Hepatic stellate cell (primary cell): Measurements from ENCODE around the gene WIPF3.

Experiments
- DNase-seq: peaks from one replicate; pipeline ENCODE4 v3.0.0; 2011; ENCODE audit warnings: low spot score

Gene WIPF3, protein sequence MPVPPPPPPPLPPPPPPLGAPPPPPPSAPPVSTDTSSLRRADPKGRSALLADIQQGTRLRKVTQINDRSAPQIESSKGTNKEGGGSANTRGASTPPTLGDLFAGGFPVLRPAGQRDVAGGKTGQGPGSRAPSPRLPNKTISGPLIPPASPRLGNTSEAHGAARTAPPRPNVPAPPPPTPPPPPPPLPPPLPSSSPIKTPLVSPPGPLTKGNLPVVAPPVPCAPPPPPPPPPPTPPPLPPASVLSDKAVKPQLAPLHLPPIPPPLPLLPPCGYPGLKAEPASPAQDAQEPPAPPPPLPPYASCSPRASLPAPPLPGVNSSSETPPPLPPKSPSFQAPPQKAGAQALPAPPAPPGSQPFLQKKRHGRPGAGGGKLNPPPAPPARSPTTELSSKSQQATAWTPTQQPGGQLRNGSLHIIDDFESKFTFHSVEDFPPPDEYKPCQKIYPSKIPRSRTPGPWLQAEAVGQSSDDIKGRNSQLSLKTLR

DNA sequence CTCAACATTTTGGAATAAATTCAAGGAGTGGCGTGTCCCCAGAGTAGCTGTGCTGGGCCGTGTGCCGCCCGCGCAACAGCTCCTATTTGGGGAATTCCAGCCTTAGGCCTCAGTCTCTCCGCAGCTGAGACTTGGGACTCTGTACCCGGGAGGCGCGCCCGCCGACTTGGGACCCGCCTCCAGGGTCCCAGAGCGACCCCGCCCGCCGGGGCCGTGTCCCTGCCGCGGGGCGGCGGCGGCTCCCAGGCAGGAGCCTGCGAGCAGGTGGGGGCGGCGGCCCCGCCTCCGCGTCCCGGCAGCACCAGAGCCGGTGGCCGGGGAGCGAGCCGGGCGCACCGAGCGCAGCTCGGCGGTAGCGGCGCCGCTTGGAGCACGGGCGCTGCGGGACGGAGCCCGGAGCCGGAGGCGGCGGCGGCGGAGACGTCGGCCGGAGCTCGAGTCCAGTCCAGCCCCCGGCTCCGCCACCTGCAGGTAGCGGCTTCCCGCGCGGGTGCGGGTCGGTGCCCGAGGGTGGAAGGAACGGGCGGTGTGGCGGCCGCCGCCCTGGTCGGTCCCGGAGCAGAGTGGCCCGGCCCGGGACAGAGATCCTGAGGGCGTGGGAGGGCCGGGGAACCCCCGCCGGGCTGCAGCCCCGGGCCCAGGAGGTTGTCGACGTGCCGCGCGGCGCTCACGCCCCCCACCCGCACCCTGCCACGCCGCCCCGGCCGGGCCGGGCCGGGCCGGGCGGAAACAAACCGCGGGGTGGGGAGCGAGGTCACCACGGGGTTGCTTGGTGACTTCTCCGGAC is at the start of gene WIPF3:
Gene WIPF3 (plus strand): TSS at position 301 of the 787 bp plus-strand sequence. CDS start 28,217 bp downstream, outside the sequence.
- DNase-seq, result no peak

DNA sequence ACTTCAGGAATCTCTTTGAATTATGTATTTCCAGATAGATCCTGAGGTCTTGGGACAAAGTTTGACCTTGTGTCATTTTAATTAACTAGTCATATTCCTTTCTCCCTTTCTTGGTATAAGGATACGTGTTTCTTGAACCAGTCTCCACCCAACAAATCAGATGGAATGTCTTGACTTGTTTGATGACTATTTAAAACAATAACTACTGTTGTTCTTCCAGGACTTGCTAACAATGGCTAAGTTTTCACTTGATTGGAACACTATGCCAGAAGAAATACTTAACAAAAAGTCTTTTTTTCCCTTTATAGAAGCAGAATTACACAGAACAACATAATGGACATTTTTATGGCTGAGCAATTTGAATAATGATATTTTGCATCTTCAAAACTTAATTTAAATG is 43.0 kb upstream of the WIPF3 start:
- no peak for DNase-seq

DNA sequence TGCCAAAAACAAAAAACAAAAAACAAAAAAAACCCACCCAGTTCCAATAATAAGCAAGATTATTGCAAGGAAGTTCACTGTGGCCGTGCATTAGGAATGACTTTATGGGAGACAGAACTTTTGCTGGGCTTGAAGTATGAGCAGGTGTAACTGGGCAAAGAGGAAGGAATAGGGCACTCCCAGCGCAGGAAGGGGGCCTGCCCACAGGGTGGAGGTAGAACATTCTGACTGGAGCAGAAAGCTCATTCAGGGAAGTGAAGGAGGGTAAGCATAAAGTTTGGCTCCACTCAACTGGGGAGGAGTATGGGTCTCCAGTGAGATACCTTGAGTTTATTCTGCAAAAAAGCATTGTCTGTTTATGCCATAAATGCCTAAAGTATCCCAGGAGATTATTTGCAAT is 42.1 kb upstream of the WIPF3 start:
- DNase-seq, result no peak

DNA sequence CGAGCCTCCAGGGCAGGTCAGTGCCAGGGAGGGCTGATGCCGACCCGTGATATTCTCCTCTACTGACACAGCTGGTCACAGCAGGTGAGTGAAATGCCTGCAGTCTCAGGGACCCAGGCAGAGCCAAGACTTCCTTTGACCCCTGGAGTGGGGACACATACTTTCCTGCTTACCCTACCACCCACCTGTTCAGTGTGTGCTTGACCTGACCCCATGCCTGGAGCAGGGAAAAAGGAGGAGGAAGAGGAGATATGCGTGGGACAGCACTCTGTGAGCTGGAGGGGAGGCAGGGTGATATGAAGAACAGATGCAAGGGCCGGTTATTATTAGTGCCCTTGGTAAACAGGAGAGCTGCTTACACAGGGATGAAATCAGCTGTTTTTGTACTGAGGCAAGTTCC is 40.8 kb upstream of the WIPF3 start:
- no peak for DNase-seq

DNA sequence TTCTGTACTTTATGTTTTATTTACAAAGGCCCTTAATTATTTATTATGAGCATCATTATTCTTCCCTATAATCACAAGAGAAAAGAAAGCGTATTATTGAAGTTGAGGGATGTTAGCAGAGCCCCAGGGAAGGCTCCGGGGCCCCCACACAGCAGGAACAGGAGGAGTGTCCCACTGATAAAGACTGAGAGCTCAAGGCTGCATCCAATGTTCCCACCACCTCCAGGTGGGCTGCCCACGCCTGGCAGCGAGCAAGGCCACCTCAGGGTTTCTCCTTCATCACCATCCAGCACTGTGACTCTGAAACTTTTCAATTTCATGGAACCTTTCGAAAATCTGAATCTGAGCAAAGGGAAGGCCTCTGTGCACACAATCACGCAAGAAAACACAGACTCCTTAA is 35.9 kb upstream of the WIPF3 start:
- DNase-seq, result no peak

DNA sequence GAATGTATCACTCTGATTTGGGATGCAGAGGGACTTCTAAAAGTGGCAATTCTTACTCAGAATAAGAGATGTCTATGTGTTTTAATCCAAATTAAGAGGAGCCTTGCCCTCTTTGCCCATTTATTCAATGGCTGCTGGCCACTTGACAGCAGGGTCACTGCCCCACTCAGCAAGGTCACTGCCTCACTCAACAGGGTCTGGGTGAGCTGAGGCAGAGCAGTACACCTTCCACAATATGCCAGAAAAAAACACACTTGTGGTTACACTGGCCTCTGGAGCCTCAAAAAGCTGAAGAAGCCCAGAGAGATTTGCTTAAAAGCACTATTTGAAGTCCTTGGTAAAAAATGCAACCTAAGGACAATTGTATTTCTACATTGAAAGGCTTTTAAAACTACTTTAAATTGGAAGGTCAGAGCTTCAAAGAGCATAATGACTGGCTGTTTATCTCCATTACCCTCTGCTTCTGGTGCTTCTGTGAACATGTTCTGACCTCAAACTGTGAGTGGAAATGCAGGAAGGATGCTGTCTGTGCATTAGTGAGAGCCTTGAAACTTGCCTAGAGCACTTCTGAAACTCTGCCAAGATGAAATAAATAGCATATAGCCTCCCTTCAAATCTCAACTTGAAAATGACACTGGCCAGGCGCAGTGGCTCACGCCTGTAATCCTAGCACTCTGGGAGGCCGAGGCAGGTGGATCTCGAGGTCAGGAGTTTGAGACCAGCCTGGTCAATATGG is 35.1 kb upstream of the WIPF3 start:
- DNase-seq, result no peak

DNA sequence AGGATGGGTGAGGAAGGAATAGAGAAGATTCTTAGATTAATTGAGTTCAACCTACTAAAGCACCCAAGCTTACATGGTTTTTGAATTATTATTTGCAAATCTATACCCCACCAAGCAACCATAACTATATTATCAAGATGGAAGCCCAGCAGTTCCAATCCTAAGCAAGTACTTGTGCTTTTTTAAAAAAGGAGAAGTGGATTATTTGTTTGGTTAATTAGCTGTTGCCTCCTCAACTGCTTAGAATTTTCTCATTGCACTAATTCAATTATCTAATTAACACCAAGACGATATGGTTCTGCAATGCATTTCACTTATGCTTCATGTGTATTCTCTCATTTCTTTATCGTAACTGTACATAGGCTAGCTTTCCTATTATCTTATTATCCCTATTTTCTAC is 27.3 kb upstream of the WIPF3 start:
- DNase-seq, result no peak

DNA sequence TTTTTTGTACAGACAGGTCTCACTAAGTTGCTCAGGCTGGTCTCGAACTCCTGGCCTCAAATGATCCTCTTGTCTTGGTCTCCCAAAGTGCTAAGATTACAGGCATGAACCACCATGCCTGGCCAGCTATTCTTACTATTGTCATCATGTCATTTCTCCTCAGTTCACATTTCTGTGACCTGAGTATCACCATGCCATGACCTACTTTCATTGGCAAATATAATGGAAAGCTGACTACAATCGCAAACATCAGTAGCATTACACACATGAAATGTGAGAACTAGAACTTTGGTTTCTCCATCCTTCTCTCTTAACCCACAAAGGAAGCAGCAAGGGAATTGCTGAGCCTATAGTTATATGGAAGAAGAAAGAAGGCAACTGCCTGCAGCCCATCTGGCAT is 26.0 kb upstream of the WIPF3 start:
- no peak for DNase-seq

DNA sequence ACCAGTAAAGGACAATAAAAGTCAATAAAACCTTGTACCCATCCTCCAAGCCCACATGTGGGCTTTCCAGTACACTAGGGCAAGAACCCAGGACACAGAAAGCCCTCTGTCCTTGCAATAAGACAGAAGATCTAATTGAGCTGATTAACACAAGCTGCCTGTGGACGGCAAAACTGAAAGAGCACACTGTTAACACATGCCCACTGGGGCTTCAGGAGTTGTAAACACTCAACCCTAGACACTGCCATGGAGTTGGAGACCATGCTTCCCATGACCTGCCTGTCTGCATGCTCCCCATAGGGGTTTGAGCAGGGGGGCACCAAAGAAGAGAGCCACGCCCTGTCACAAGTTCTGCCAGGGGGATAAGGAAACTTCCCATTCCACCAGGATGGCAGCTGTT is 22.6 kb upstream of the WIPF3 start:
- no peak for DNase-seq

DNA sequence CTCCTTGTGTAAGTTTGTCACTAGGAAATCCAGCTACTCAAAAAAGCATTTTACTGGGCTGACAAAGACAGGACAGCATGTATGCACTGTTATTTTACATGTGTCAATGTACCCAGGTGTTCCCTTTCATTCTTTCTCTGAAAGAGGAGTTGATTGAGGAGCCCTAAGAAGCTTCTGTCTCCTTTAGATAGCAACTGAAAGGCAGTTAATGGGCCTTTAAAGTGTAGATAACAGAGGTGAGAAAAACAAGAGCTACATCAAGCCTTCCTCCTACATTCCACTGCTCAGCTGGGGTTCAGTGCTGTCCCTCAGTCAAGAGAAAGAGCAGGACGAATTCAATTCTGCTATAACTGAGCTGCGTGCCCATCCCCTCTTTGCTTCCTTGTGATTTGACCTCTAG is 12.8 kb upstream of the WIPF3 start:
- no peak for DNase-seq

DNA sequence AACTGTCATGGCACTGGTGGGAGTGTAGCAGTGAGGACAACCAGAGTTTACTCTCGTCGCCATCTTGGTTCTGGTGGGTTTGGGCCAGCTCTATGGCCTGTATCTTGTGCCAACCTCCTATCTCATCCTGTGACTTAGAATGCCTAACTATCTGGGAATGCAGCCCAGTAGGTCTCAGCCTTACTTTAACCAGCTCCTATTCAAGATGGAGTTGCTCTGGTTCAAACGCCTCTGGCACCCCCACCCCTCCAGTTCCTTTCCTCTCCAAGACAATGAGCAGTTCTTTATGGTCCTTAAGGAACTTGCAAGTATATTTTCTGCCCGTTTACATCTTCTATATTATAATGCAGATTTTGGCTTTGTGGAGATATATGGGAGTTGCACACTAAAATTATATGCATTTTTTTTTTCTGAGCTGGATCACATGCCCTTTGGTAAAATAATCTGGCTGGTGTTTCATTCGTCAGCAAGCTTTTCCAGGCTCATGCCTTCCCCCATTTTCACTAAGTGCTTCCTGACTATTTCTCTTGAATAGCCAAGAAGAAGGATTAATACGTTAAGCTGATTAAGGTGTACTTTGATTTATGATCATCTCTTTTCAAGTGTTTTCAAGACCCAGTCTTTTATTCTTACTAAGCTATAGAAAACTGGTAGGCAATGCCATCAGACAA is 11.2 kb upstream of the WIPF3 start:
- DNase-seq, result no peak

DNA sequence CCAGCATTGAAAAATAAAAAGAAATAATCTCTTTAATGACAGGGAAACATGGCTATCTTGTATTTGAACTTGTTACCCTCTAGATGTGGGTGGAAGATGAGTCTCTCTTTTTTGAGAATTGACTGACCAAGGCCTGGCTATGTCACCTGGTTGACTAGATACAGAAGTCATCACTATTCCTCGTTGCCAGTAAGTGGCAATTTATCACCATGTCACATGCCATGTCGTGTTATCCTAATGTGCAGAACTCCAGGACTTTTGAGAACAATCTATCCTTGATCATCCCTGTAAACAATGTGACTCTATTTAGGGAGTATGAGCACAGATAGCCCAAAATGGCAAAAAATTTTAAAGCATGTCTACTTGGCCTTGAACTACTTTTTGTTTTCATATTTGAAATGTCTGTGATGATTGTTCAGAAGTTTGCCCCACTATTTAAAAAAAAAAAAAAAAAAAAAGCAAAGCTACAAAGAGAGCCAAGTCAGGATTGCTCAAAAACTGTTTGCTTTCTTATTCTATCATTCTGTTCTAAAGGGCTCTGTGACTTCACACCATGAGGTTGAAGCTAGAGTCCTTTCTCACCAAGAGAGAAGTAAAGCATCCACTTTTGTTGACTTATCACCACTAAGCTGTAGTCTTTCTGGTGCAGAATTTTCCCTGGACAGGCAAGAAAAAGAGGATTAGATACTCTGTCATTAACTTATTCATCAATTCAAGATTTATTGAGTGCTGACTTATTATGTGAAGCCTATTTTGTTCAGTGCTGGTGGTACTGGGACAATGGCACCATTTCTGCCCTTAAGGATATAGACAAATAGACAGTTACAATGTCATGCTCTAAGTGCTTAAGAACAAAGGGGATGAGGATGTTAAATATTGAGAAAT is 10.4 kb upstream of the WIPF3 start:
- DNase-seq, result no peak

DNA sequence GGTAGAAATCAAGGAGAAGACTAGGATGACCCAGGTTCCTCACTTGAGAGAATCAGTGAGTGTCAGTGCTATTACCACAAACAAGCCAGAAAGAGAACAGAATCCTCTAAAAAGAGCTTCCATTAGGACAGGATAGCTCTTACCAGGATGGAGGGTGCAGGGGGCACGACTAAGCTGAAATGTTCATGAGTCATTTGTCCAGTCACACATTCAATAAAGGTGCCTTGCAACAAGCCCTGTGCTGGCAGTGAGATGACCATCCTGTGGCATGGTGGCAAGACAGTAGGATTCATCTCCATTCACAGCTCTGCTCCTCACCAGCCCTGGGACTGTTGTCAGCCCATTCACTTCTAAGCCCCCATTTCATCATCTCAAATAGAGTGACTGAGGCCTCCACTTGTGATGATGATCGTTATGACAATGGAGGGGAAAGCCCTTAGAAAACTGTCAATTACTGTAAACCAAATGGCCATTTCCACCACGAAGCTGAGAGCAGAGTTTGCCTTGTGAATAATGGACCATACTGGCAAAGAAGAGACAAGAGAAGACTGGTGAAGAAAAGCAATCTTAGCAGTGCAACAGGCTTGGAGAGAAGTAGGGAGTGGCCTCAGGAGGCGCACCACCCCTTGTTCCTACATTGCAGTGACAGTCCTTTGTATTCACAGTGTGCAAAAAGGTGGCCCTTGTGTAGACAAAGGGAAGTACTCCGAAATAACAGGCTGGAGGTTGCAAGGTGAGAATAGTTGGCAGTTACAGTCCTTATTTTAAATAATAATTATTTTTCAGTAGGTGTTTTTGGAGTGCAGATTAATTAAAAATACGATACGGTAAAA is 9.0 kb upstream of the WIPF3 start:
- DNase-seq, result no peak

DNA sequence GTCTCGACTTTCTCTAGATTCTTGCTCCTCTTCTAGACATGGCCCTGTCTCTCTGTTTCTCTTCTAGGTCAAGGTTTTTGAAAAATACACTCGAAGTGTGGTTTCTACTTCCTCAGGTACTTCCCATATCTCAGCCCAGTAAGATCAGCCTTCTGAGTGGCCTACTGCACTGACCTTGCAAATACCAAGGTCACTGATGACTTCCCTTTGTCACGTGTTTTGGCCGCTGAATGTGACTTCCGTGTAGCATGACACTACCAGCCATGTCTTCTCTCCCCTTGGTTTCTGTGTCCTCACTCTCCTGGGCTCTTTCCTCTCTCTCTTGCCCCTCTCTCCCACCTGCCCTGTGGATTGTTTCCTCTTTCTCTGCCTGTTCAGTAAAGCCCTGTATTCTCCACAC is 7.9 kb upstream of the WIPF3 start:
- DNase-seq, result no peak

DNA sequence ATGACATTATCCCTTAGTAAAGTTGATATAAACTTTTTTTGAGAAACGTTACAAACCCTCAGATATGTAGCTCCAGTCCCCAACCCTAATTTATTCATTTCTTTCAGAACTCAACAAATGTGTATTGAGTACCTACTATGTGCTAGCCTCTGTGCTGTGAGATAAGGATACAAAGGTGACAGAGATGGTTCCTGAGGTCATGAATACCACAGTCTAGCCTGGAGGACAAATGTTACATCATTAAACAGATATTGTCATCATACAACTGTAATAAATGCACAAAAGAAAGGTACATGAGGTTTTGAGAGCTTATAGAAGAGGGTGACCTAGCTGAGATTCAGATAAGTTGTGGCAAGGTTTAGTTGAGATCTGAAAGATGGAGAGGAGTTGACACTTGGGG is 4.4 kb upstream of the WIPF3 start:
- DNase-seq, result no peak

DNA sequence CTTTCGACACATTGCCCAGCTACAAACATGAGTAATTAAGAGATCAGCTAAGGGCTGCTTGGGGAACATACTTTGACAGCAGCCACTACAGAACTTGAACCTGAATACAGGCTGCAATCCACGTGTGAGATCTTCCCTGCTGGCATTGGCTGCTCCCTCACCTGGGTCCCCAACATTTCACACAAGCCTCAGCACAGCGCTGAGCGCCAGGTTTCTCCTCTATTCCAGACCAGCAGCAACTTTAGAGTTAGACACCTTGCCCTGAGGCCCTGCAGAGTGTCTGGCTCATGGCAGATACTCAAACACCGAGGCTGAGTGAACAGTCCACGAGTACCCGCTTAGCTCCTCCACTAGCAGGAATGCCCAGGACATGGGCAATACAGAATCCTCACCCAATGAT is 1.3 kb upstream of the WIPF3 start:
- DNase-seq, result no peak

DNA sequence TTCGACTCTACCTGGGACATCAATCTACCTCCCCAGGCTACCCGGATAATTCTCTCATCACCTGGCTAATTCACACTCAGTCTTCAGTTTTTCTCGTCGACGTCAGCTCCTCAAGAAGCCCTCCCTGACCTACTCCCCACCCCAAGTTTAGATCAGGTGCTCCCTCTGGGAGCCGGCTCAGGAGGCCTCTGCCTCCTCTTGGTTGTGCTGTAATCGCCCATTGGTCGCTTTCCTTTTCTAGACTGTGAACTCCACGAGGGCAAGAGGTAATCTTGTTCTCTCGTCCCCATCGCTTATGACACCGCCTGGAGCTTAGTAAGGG is 461 bp upstream of the WIPF3 start:
- no peak for DNase-seq

DNA sequence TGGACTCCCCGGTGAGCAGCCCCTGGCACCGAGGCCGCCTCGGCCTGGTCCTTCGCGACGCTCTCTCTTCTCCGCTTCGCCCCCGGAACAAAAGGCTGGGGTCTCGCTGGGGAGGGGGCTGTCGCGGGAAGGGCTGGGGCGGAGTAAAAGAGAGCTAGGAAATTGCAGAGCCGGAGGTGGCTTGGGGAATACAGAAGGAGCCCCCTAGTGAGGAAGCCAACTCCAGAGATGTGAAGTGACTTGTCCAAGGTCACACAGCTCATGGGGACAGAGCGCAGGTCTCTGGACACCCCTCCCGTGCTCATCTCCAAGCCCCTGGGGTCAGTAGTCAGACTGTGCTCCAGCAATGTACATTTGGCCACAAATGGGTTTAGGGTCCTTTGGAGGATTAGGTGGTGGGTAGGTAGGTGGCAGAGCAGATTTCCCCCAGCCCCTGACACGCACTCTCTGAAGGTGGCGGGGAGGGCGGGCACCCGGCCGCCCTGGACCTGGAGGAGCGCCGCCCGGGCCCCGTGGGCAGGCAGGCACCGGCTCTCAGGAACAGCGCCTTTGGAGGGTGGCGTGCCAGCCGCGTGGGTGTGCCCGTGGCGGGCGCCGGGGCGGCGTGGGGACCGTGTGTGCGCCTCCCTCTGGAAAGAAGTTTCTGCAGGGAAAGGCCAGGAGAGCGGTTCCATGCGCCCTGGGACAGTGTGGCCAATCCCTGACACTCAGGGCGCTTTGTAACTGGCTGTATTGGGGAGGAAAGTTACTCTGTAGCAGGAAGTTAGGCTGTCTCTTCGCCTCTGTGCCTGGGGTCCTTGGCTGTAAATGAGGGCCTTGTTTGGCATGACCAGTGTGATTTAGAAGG is 910 bp downstream of the WIPF3 start:
- DNase-seq, result no peak

DNA sequence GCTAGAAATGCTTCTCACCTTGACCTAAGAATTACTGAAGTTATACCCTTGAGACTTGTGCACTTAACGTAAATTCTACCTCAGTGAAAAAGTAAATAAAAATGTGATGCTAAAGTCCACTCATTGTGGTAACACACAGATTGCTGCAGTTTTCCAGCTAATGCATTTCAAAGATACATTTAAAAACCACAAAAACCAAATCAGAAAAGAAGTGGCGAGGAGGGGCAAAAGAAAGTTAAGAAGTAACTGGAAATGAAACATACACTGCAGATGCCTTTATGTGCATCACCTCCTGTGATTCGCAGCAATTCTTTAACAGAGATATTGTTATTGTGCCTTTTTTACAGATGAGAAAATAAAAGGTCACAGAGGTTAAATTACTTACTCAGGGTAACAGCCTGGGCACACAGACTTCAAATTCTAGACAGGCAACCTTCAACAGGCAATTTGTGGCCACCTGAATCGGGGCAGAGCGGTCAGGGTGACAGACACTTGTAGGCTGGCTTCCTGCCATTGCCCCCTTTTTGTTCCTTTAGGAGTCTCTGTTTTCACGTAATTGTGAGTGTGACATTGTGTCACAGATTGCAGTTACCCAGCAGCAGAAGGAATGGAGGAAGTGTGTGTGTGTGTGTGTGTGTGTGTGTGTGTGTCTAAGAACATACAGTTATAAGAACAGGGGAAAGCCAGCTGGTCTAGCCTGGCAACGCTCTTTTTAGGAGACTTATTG is 1.9 kb downstream of the WIPF3 start:
- no peak for DNase-seq
